Measurements from ENCODE around the gene NAXD. TPM values are rescaled to one million over a fixed set of nuclear protein-coding genes. Genes with fewer than 3 reads are reported as not detected.

NAXD gene
- total RNA-seq, 4 donors from 2014 or later, result 14.5 to 25.2 (median 17.4) TPM

- H3K27me3 ChIP-seq, result no peaks in the 10 kb centered on the region
- WGBS, 2 donors, result 83 to 84% methylated on average over 14 to 15 of the region's 15 CpGs
- H3K9me3 ChIP-seq, result no peaks in the 10 kb centered on the region
- no peak overlapping the region for H3K4me3 ChIP-seq
- H3K4me1 ChIP-seq, result no peaks in the 10 kb centered on the region
- TF ChIP-seq POLR2A (IDR thresholded peaks at IDR 0.05) (no peak), CTCF (IDR thresholded peaks at IDR 0.05) (no peak)
- intact Hi-C loops (cut with DNase I), result no loop called here
- H3K27ac ChIP-seq, result no peak overlapping the region
- peaks cover 9 to 92% (median 21%) of the 10 kb centered on the region in 3 donors for H3K36me3 ChIP-seq
- DNase-seq, result no peak
These were observed 66.7 kb downstream of the NAXD start for GRCh38 chr13:110681868-110682550.

GRCh38 chr13:110682746-110683145, 67.4 kb downstream of the NAXD start:
- no peaks in the 10 kb centered on the region for H3K9me3 ChIP-seq
- H3K27me3 ChIP-seq, result no peaks in the 10 kb centered on the region
- no peak for DNase-seq
- no peak for TF ChIP-seq POLR2A (IDR thresholded peaks at IDR 0.05)
- no peak for TF ChIP-seq CTCF (IDR thresholded peaks at IDR 0.05)
- intact Hi-C loops (cut with DNase I), result no loop called here
- H3K4me3 ChIP-seq, result no peak overlapping the region
- peaks cover 9 to 96% (median 22%) of the 10 kb centered on the region in 3 donors for H3K36me3 ChIP-seq
- 91 to 92% methylated on average over 12 of the region's 12 CpGs for WGBS, 2 donors
- H3K4me1 ChIP-seq, result no peaks in the 10 kb centered on the region
- no peak overlapping the region for H3K27ac ChIP-seq

GRCh38 chr13:110683203-110683883, 68.0 kb downstream of the NAXD start:
- no peaks in the 10 kb centered on the region for H3K27me3 ChIP-seq
- no peaks in the 10 kb centered on the region for H3K4me1 ChIP-seq
- WGBS, 2 donors, result 71 to 76% methylated on average over 5 of the region's 5 CpGs
- H3K4me3 ChIP-seq, result no peak overlapping the region
- no peak for DNase-seq
- H3K36me3 ChIP-seq, result peaks cover 9 to 96% (median 26%) of the 10 kb centered on the region in 3 donors
- no peak overlapping the region for H3K27ac ChIP-seq
- no peak for TF ChIP-seq POLR2A (IDR thresholded peaks at IDR 0.05)
- TF ChIP-seq CTCF (IDR thresholded peaks at IDR 0.05), result peak in 3 of 6 experiments; percentile 46 to 59 (median 58)
- intact Hi-C loops (cut with DNase I), result no loop called here
- no peaks in the 10 kb centered on the region for H3K9me3 ChIP-seq

- WGBS, 2 donors, result 89% methylated on average over 5 of the region's 5 CpGs
- Histone ChIP-seq H3K9me3 (no peaks in the 10 kb centered on the region), H3K4me1 (no peaks in the 10 kb centered on the region), H3K27me3 (no peaks in the 10 kb centered on the region), H3K27ac (no peak overlapping the region), H3K4me3 (no peak overlapping the region), H3K36me3 (peaks cover 9 to 96% (median 26%) of the 10 kb centered on the region in 3 donors)
- no peak for DNase-seq
- no peak for TF ChIP-seq CTCF (IDR thresholded peaks at IDR 0.05)
- TF ChIP-seq POLR2A (IDR thresholded peaks at IDR 0.05), result no peak
- intact Hi-C loops (cut with DNase I), result no loop called here
These were observed 68.6 kb downstream of the NAXD start for GRCh38 chr13:110683921-110684320.

- H3K36me3 ChIP-seq, result peaks cover 9 to 96% (median 26%) of the 10 kb centered on the region in 3 donors
- H3K27ac ChIP-seq, result peak overlapping the region in 2 of 4 donors; percentile 16 to 23
- H3K4me3 ChIP-seq, result no peak overlapping the region
- intact Hi-C loops (cut with DNase I), result no loop called here
- no peak for DNase-seq
- no peaks in the 10 kb centered on the region for H3K9me3 ChIP-seq
- TF ChIP-seq POLR2A (IDR thresholded peaks at IDR 0.05) (no peak), CTCF (IDR thresholded peaks at IDR 0.05) (no peak)
- WGBS, 2 donors, result 82 to 93% methylated on average over 5 to 6 of the region's 8 CpGs
- H3K27me3 ChIP-seq, result no peaks in the 10 kb centered on the region
- H3K4me1 ChIP-seq, result no peaks in the 10 kb centered on the region
These were observed 69.2 kb downstream of the NAXD start for GRCh38 chr13:110684388-110685056.

Measured in esophagus squamous epithelium (tissue), 5 donors.